ENCODE data around the gene FTO. TPM values are rescaled to one million over a fixed set of nuclear protein-coding genes. Genes with fewer than 3 reads are reported as not detected.

FTO gene
- total and polyA plus RNA-seq, 2 of the 13 experiments (the other 11 are each of a cell fraction or from before 2014, with no cell fraction given), result 41.6 to 55.8 TPM

DNA sequence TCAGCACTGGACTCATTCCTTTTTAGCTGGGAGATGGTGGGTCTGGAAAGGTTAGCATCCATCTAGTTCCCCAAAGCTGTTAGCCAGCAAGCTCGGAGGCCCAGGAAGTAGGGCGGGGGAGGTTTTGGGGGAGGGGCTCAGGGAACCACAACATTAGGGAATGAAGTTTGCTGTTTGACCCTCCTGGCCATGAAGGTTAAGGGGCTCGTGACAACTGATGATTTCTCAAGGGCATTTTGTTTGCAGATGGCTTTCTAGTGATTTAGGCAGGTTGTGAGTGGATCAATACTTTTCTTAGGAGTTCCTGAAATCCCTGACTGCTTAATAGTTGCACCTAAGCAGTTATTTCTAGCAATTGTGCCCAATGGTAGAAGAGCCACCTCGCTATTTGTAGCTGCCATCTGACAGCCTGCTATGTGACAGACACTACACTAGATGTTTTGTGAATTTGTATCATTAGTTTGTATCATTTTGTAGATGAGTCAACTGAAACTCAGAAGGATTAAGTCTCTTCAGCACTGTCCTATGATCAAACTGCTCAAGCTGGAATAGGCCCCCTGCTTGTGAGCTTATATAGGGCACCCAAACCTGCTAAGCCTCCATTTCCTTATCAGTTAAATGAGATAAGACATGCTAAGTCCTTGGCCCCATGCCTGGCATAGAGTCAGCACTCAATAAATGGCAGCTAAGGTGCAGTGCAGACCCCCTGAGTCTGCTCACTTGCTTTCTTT, 436.3 kb downstream of the FTO start:
- Histone ChIP-seq H3K36me3 (replicated peaks in 1 of 2; ENCODE audit: control insufficient read depth in 1 of 2, insufficient read depth in 2 of 2, low read length in 2 of 2) (no peaks in the 10 kb centered on the region), H3K4me1 (ENCODE audit: insufficient read depth, low read length) (peaks cover 56% of the 10 kb centered on the region), H3K4me3 (replicated peaks in 1 of 3; ENCODE audit: insufficient read depth in 1 of 3, low read depth in 2 of 3, low read length in 3 of 3) (no peak overlapping the region), H3K9me3 (ENCODE audit: low read length) (no peaks in the 10 kb centered on the region), H3K27me3 (ENCODE audit: control insufficient read depth in 1 of 2, insufficient read depth in 2 of 2, low read length in 2 of 2) (no peaks in the 10 kb centered on the region), H3K4me2 (ENCODE audit: low read depth, low read length) (peak overlapping the region; percentile 23), H2AFZ (ENCODE audit: low read length) (no peak overlapping the region), H3K27ac (ENCODE audit: extremely low read length, insufficient read depth, low read length) (no peak overlapping the region), H4K20me1 (ENCODE audit: insufficient read depth, low read length) (no peaks in the 10 kb centered on the region), H3K9ac (ENCODE audit: insufficient read depth, low read depth, low read length) (no peak overlapping the region), H3K79me2 (ENCODE audit: insufficient read depth, low read length) (no peaks in the 10 kb centered on the region)
- DNase-seq (ENCODE audit: low spot score) (peak; percentile 53), FAIRE-seq (peak; percentile 53), ATAC-seq (peak; percentile 76)
- intact Hi-C loops (cut with micrococcal nuclease; ENCODE audit: unreplicated experiment) (no loop called here), in situ Hi-C loops (cut with HindIII; ENCODE audit: extremely low pct_ligation_motif_present, low pct_unique_long_range_greater_than_20kb) (no loop called here)
- ChIA-PET POLR2A (interaction anchor here (0.9 to 3.3 kb wide), 3 partner anchors 21 to 35 kb away, joined by 3 to 10 read pairs (median 7); no protein-coding TSS in a partner anchor), CTCF (ENCODE audit: low intra/inter-chr PET ratio, low total read pairs) (no interaction called here)
- 39% methylated on average over 4 of the region's 4 CpGs for WGBS (ENCODE audit: low lambda C conversion rate)
- BruUV-seq (replicated peaks), result no TSS peak
- TF ChIP-seq ZSCAN25 (CRISPR knock-in tag; IDR thresholded peaks at IDR 0.05) (no peak), RAD51 (IDR thresholded peaks at IDR 0.05; ENCODE audit: borderline replicate concordance) (no peak), ZNF703 (CRISPR knock-in tag; IDR thresholded peaks at IDR 0.05; ENCODE audit: borderline replicate concordance) (no peak), ZNF512B (CRISPR knock-in tag; IDR thresholded peaks at IDR 0.05; ENCODE audit: borderline replicate concordance) (no peak), GFI1 (CRISPR knock-in tag; IDR thresholded peaks at IDR 0.05; ENCODE audit: borderline replicate concordance) (0 out of 2 replicates have a peak, but pooled peaks have one; percentile 15), POLR2AphosphoS2 (IDR thresholded peaks at IDR 0.05; ENCODE audit: low read depth, low read length) (no peak), TCF12 (IDR thresholded peaks at IDR 0.05) (no peak), TCF12 (CRISPR knock-in tag; IDR thresholded peaks at IDR 0.05) (no peak), ZNF704 (CRISPR knock-in tag; IDR thresholded peaks at IDR 0.05; ENCODE audit: borderline replicate concordance) (no peak), ZNF879 (CRISPR knock-in tag; IDR thresholded peaks at IDR 0.05) (no peak)
- TF ChIP-seq, protein P1, sequence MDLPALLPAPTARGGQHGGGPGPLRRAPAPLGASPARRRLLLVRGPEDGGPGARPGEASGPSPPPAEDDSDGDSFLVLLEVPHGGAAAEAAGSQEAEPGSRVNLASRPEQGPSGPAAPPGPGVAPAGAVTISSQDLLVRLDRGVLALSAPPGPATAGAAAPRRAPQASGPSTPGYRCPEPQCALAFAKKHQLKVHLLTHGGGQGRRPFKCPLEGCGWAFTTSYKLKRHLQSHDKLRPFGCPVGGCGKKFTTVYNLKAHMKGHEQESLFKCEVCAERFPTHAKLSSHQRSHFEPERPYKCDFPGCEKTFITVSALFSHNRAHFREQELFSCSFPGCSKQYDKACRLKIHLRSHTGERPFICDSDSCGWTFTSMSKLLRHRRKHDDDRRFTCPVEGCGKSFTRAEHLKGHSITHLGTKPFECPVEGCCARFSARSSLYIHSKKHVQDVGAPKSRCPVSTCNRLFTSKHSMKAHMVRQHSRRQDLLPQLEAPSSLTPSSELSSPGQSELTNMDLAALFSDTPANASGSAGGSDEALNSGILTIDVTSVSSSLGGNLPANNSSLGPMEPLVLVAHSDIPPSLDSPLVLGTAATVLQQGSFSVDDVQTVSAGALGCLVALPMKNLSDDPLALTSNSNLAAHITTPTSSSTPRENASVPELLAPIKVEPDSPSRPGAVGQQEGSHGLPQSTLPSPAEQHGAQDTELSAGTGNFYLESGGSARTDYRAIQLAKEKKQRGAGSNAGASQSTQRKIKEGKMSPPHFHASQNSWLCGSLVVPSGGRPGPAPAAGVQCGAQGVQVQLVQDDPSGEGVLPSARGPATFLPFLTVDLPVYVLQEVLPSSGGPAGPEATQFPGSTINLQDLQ (CRISPR knock-in tag; IDR thresholded peaks at IDR 0.05), result no peak
- TF ChIP-seq, protein P2, sequence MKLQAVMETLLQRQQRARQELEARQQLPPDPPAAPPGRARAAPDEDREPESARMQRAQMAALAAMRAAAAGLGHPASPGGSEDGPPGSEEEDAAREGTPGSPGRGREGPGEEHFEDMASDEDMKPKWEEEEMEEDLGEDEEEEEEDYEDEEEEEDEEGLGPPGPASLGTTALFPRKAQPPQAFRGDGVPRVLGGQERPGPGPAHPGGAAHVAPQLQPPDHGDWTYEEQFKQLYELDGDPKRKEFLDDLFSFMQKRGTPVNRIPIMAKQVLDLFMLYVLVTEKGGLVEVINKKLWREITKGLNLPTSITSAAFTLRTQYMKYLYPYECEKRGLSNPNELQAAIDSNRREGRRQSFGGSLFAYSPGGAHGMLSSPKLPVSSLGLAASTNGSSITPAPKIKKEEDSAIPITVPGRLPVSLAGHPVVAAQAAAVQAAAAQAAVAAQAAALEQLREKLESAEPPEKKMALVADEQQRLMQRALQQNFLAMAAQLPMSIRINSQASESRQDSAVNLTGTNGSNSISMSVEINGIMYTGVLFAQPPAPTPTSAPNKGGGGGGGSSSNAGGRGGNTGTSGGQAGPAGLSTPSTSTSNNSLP (IDR thresholded peaks at IDR 0.05; ENCODE audit: low read depth, low read length), result 0 out of 2 replicates have a peak, but pooled peaks have one; percentile 19
- TF ChIP-seq, protein P3, sequence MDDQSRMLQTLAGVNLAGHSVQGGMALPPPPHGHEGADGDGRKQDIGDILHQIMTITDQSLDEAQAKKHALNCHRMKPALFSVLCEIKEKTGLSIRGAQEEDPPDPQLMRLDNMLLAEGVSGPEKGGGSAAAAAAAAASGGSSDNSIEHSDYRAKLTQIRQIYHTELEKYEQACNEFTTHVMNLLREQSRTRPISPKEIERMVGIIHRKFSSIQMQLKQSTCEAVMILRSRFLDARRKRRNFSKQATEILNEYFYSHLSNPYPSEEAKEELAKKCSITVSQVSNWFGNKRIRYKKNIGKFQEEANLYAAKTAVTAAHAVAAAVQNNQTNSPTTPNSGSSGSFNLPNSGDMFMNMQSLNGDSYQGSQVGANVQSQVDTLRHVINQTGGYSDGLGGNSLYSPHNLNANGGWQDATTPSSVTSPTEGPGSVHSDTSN (CRISPR knock-in tag; IDR thresholded peaks at IDR 0.05; ENCODE audit: borderline replicate concordance), result no peak
